AG09309 (cell line): ENCODE results near the gene CDS1.
"Not testable (repeated sequence)": the region's sequence is repeated elsewhere in the genome, so short reads cannot be mapped to it uniquely, and the experiment has no call there.

Experiments used
- DNase-seq: peaks from one replicate; pipeline ENCODE4 v3.0.0-alpha.2; 2010; ENCODE audit warnings: low read depth
- H3K4me3 ChIP-seq: 2 replicates; pipeline ENCODE4 v1.5.1; 2011; ENCODE audit warnings: mild to moderate bottlenecking, low read depth, low read length, moderate library complexity; ENCODE audit not compliant: control insufficient read depth
- CTCF ChIP-seq: IDR thresholded peaks from 2 replicates; pipeline ENCODE4 v1.5.1; 2011; ENCODE audit warnings: mild to moderate bottlenecking, low read depth, low read length, inconsistent platforms; ENCODE audit not compliant: insufficient read depth, control insufficient read depth; ENCODE audit errors: missing control alignments

Gene CDS1

GRCh38 chr4:84661191-84661939 lies 78.4 kb downstream of the CDS1 start:
- DNase-seq, result no peak
- H3K4me3 ChIP-seq, result no peak overlapping the region
- TF ChIP-seq CTCF, result no peak

- DNase-seq, result not testable (repeated sequence)
Measured at GRCh38 chr4:84664767-84665166, 81.8 kb downstream of the CDS1 start.

GRCh38 chr4:84666439-84666838 lies 83.5 kb downstream of the CDS1 start:
- no peak for TF ChIP-seq CTCF
- DNase-seq, result no peak
- H3K4me3 ChIP-seq, result no peak overlapping the region

More at GRCh38 chr4:84664767-84665166, 81.8 kb downstream of the CDS1 start:
- not testable (repeated sequence) for H3K4me3 ChIP-seq

- H3K4me3 ChIP-seq, result no peak overlapping the region
- TF ChIP-seq CTCF, result no peak
- DNase-seq, result no peak
Measured at GRCh38 chr4:84669201-84669600, 86.3 kb downstream of the CDS1 start.

GRCh38 chr4:84672177-84672576 lies 89.2 kb downstream of the CDS1 start:
- DNase-seq, result no peak

GRCh38 chr4:84673475-84674240 lies 90.7 kb downstream of the CDS1 start:
- no peak for TF ChIP-seq CTCF
- DNase-seq, result peak; percentile 64
- no peak overlapping the region for H3K4me3 ChIP-seq

More at GRCh38 chr4:84672177-84672576, 89.2 kb downstream of the CDS1 start:
- H3K4me3 ChIP-seq, result no peak overlapping the region
- no peak for TF ChIP-seq CTCF

GRCh38 chr4:84677093-84677492 lies 94.2 kb downstream of the CDS1 start:
- no peak for DNase-seq
- no peak overlapping the region for H3K4me3 ChIP-seq
- TF ChIP-seq CTCF, result no peak
